Retina (tissue), 1 donor: ENCODE data around the gene SPPL2B.
A peak's percentile ranks its signal among the peaks of the same experiment; 100 is the strongest.
"Not testable (repeated sequence)": the region's sequence is repeated elsewhere in the genome, so short reads cannot be mapped to it uniquely, and the experiment has no call there.

Experiments used
- DNase-seq: peaks from one replicate; pipeline ENCODE4 v3.0.0-alpha.2; 2016

Gene SPPL2B

GRCh38 chr19:2382530-2383222 is 54.2 kb downstream of the SPPL2B start:
- no peak for DNase-seq

- DNase-seq: no peak
These were observed 56.7 kb downstream of the SPPL2B start for GRCh38 chr19:2385053-2385721.

- DNase-seq: no peak
These were observed 59.1 kb downstream of the SPPL2B start for GRCh38 chr19:2387367-2388288.

GRCh38 chr19:2389594-2389993 is 61.1 kb downstream of the SPPL2B start:
- no peak for DNase-seq

- peak; percentile 74 for DNase-seq
These were observed 62.7 kb downstream of the SPPL2B start for GRCh38 chr19:2391118-2391725.

GRCh38 chr19:2392366-2392765 is 63.9 kb downstream of the SPPL2B start:
- DNase-seq: no peak

- not testable (repeated sequence) for DNase-seq
These were observed 64.4 kb downstream of the SPPL2B start for GRCh38 chr19:2392899-2393298.

GRCh38 chr19:2394054-2394441 is 65.6 kb downstream of the SPPL2B start:
- DNase-seq: no peak

- DNase-seq: no peak
These were observed 66.2 kb downstream of the SPPL2B start for GRCh38 chr19:2394442-2395292.

- not testable (repeated sequence) for DNase-seq
These were observed 66.9 kb downstream of the SPPL2B start for GRCh38 chr19:2395293-2395829.

- not testable (repeated sequence) for DNase-seq
These were observed 68.7 kb downstream of the SPPL2B start for GRCh38 chr19:2397173-2397572.

- DNase-seq: no peak
These were observed 70.3 kb downstream of the SPPL2B start for GRCh38 chr19:2398735-2399305.

- no peak for DNase-seq
These were observed 71.1 kb downstream of the SPPL2B start for GRCh38 chr19:2399582-2399981.
